WTC11 (cell line): ENCODE results near the gene CCDC170. TPM values are rescaled to one million over a fixed set of nuclear protein-coding genes. Genes with fewer than 3 reads are reported as not detected.

ENCODE experiments used
- ATAC-seq: fragments of 200-7000 bp; cut with Tn5 transposase; 2 replicates; pipeline ENCODE4 v1.10.0; 2021; ENCODE audit warnings: mild to moderate bottlenecking, moderate library complexity
- CTCF ChIA-PET: fragments of 300-600 bp; sonication (Branson Sonifier 250); formaldehyde crosslinking; loops from one replicate; lab custom pipeline; 2021; ENCODE audit warnings: antibody characterized with exemption; lab: Charles Lee
- POLR2A ChIA-PET: fragments of 350-600 bp; sonication (Branson Sonifier 250); formaldehyde crosslinking; loops from one replicate; lab custom pipeline; 2021; ENCODE audit warnings: antibody characterized with exemption; lab: Charles Lee
- DNase-seq: peaks from one replicate; pipeline ENCODE4 v3.0.0; 2021; ENCODE audit warnings: low spot score
- H3K27ac Mint-ChIP-seq: 2 replicates; pipeline ENCODE4 v1.8.0; 2021; ENCODE audit warnings: mixed read lengths
- H3K27me3 Mint-ChIP-seq: 2 replicates; pipeline ENCODE4 v1.8.0; 2021; ENCODE audit warnings: low read depth, mild to moderate bottlenecking, moderate library complexity, mixed read lengths
- H3K36me3 Mint-ChIP-seq: 2 replicates; pipeline ENCODE4 v1.8.0; 2021; ENCODE audit warnings: mixed read lengths
- H3K4me1 Mint-ChIP-seq: 2 replicates; pipeline ENCODE4 v1.8.0; 2022; ENCODE audit warnings: mixed read lengths
- H3K4me3 Mint-ChIP-seq: 2 replicates; pipeline ENCODE4 v1.8.0; 2021; ENCODE audit warnings: mild to moderate bottlenecking, moderate library complexity, mixed read lengths
- H3K9me3 Mint-ChIP-seq: 2 replicates; pipeline ENCODE4 v1.8.0; 2021; ENCODE audit warnings: mixed read lengths
- CREM ChIP-seq: sonication (generic); formaldehyde crosslinking; IDR thresholded peaks from 2 replicates; pipeline ENCODE4 v1.8.1; 2022; ENCODE audit warnings: mild to moderate bottlenecking, missing genetic modification reagents, moderate library complexity
- EMX1 ChIP-seq: fragments of 250-450 bp; sonication (Bioruptor Pico); IDR thresholded peaks from 2 replicates; pipeline ENCODE4 v1.8.0; 2021; ENCODE audit warnings: mild to moderate bottlenecking
- FOXJ3 ChIP-seq: sonication (generic); formaldehyde crosslinking; IDR thresholded peaks from 2 replicates; pipeline ENCODE4 v1.9.0; 2021; ENCODE audit warnings: missing genetic modification reagents, mild to moderate bottlenecking, borderline replicate concordance
- FOXP1 ChIP-seq: sonication (generic); formaldehyde crosslinking; IDR thresholded peaks from 2 replicates; pipeline ENCODE4 v1.8.0; 2022; ENCODE audit warnings: missing genetic modification reagents, mild to moderate bottlenecking, moderate library complexity, borderline replicate concordance
- FOXP4 ChIP-seq: sonication (generic); formaldehyde crosslinking; IDR thresholded peaks from 2 replicates; pipeline ENCODE4 v1.8.0; 2022; ENCODE audit warnings: mild to moderate bottlenecking, missing genetic modification reagents
- GTF2I ChIP-seq: fragments of 250-450 bp; sonication (Bioruptor Pico); conservative IDR thresholded peaks from 2 replicates; pipeline ENCODE4 v1.4.0; 2021; ENCODE audit warnings: mild to moderate bottlenecking
- HMGA2 ChIP-seq: fragments of 250-450 bp; sonication (Bioruptor Pico); IDR thresholded peaks from 2 replicates; pipeline ENCODE4 v1.4.0; 2021; ENCODE audit warnings: mild to moderate bottlenecking, moderate library complexity
- NR2C2 ChIP-seq: sonication (generic); formaldehyde crosslinking; IDR thresholded peaks from 2 replicates; pipeline ENCODE4 v1.8.0; 2022; ENCODE audit warnings: mild to moderate bottlenecking, missing genetic modification reagents
- RELA ChIP-seq: sonication (generic); formaldehyde crosslinking; IDR thresholded peaks from 2 replicates; pipeline ENCODE4 v1.8.1; 2022; ENCODE audit warnings: missing genetic modification reagents, mild to moderate bottlenecking, borderline replicate concordance
- SMAD3 ChIP-seq: sonication (generic); formaldehyde crosslinking; IDR thresholded peaks from 2 replicates; pipeline ENCODE4 v1.8.0; 2022; ENCODE audit warnings: missing genetic modification reagents, mild to moderate bottlenecking, borderline replicate concordance
- USF1 ChIP-seq: sonication (generic); formaldehyde crosslinking; IDR thresholded peaks from 2 replicates; pipeline ENCODE4 v1.8.0; 2022; ENCODE audit warnings: mild to moderate bottlenecking, missing genetic modification reagents
- ZBTB21 ChIP-seq: sonication (generic); formaldehyde crosslinking; IDR thresholded peaks from 2 replicates; pipeline ENCODE4 v1.8.1; 2023; ENCODE audit warnings: mild to moderate bottlenecking, missing genetic modification reagents, borderline replicate concordance
- ZNF138 ChIP-seq: sonication (generic); formaldehyde crosslinking; conservative IDR thresholded peaks from 2 replicates; pipeline ENCODE4 v1.8.1; 2022; ENCODE audit warnings: mild to moderate bottlenecking, moderate library complexity, missing genetic modification reagents
- ZNF232 ChIP-seq: sonication (generic); formaldehyde crosslinking; IDR thresholded peaks from 2 replicates; pipeline ENCODE4 v1.8.0; 2022; ENCODE audit warnings: mild to moderate bottlenecking, missing genetic modification reagents
- ZNF263 ChIP-seq: sonication (generic); formaldehyde crosslinking; IDR thresholded peaks from 2 replicates; pipeline ENCODE4 v1.8.1; 2022; ENCODE audit warnings: low read depth, mild to moderate bottlenecking, moderate library complexity, missing genetic modification reagents
- total RNA-seq: library from RNA; stranded (reverse); gene quantifications from 3 replicates; pipeline ENCODE4 v1.2.3, GENCODE V29; 2021
- TF ChIP-seq, protein P1 (sequence below): sonication (generic); formaldehyde crosslinking; IDR thresholded peaks from 2 replicates; pipeline ENCODE4 v1.8.0; 2023; ENCODE audit warnings: mild to moderate bottlenecking, missing genetic modification reagents
- TF ChIP-seq, protein P2 (sequence below): sonication (generic); formaldehyde crosslinking; IDR thresholded peaks from 2 replicates; pipeline ENCODE4 v1.8.0; 2023; ENCODE audit warnings: missing genetic modification reagents, mild to moderate bottlenecking, borderline replicate concordance
- TF ChIP-seq, protein P3 (sequence below): sonication (generic); formaldehyde crosslinking; IDR thresholded peaks from 2 replicates; pipeline ENCODE4 v1.8.1; 2022; ENCODE audit warnings: mild to moderate bottlenecking, missing genetic modification reagents, moderate library complexity, borderline replicate concordance
- TF ChIP-seq, protein P4 (sequence below): sonication (generic); formaldehyde crosslinking; IDR thresholded peaks from 2 replicates; pipeline ENCODE4 v1.8.0; 2023; ENCODE audit warnings: missing genetic modification reagents

CCDC170 gene
- total RNA-seq, 1 experiment from 2014 or later: 0.26 TPM

DNA sequence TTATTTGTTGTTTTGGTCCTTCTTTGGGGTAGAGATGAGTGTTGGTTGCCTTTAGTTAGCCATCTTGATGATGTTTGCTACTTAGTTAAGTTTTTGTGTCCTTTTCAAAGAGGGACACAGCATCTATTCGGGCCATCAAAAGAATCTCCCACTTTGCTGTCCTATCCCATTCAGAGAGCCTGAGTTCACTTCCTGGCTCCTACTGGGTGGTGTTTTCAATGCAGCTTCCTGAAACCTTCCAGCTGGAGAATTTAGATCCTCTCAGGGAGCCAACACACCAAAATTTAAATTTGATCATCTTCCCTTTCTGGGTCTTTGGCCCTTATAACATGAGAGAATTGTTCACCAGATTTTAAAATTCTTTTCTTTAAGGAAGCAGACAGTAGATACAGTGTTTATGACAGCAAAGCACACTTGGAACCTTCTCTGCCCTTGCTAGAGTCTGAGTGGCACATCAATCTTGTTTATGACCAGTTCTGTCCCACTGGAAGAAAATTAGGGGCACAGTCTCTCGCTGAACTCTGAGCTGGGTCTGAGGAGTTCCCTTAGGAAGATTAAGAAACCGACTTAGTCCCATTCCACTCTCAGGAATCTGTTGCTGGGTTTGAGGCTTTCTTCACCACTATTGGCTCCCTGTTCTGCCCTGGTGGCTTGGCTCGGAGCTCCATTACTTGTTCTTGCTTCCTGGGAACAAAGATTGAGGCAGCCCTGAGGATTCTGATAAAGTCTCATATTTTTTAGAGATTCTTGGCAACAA, 115.5 kb downstream of the CCDC170 start:
- Mint-ChIP-seq H3K27ac (peak overlapping the region; percentile 9), H3K4me3 (no peak overlapping the region)
- CTCF ChIA-PET: interaction anchor here (0.7 to 1.3 kb wide), 3 partner anchors 20 to 156 kb away, joined by 3 read pairs; no protein-coding TSS in a partner anchor
- no peak for DNase-seq
- TF ChIP-seq RELA: no peak
- TF ChIP-seq HMGA2: no peak
- TF ChIP-seq USF1 (CRISPR knock-in tag): no peak
- TF ChIP-seq NR2C2: no peak
- TF ChIP-seq, protein P1, sequence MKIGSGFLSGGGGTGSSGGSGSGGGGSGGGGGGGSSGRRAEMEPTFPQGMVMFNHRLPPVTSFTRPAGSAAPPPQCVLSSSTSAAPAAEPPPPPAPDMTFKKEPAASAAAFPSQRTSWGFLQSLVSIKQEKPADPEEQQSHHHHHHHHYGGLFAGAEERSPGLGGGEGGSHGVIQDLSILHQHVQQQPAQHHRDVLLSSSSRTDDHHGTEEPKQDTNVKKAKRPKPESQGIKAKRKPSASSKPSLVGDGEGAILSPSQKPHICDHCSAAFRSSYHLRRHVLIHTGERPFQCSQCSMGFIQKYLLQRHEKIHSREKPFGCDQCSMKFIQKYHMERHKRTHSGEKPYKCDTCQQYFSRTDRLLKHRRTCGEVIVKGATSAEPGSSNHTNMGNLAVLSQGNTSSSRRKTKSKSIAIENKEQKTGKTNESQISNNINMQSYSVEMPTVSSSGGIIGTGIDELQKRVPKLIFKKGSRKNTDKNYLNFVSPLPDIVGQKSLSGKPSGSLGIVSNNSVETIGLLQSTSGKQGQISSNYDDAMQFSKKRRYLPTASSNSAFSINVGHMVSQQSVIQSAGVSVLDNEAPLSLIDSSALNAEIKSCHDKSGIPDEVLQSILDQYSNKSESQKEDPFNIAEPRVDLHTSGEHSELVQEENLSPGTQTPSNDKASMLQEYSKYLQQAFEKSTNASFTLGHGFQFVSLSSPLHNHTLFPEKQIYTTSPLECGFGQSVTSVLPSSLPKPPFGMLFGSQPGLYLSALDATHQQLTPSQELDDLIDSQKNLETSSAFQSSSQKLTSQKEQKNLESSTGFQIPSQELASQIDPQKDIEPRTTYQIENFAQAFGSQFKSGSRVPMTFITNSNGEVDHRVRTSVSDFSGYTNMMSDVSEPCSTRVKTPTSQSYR (CRISPR knock-in tag): no peak
- TF ChIP-seq FOXP4 (CRISPR knock-in tag): no peak
- TF ChIP-seq GTF2I (CRISPR knock-in tag): no peak
- TF ChIP-seq FOXJ3 (CRISPR knock-in tag): no peak
- TF ChIP-seq ZBTB21 (CRISPR knock-in tag): no peak
- TF ChIP-seq, protein P2, sequence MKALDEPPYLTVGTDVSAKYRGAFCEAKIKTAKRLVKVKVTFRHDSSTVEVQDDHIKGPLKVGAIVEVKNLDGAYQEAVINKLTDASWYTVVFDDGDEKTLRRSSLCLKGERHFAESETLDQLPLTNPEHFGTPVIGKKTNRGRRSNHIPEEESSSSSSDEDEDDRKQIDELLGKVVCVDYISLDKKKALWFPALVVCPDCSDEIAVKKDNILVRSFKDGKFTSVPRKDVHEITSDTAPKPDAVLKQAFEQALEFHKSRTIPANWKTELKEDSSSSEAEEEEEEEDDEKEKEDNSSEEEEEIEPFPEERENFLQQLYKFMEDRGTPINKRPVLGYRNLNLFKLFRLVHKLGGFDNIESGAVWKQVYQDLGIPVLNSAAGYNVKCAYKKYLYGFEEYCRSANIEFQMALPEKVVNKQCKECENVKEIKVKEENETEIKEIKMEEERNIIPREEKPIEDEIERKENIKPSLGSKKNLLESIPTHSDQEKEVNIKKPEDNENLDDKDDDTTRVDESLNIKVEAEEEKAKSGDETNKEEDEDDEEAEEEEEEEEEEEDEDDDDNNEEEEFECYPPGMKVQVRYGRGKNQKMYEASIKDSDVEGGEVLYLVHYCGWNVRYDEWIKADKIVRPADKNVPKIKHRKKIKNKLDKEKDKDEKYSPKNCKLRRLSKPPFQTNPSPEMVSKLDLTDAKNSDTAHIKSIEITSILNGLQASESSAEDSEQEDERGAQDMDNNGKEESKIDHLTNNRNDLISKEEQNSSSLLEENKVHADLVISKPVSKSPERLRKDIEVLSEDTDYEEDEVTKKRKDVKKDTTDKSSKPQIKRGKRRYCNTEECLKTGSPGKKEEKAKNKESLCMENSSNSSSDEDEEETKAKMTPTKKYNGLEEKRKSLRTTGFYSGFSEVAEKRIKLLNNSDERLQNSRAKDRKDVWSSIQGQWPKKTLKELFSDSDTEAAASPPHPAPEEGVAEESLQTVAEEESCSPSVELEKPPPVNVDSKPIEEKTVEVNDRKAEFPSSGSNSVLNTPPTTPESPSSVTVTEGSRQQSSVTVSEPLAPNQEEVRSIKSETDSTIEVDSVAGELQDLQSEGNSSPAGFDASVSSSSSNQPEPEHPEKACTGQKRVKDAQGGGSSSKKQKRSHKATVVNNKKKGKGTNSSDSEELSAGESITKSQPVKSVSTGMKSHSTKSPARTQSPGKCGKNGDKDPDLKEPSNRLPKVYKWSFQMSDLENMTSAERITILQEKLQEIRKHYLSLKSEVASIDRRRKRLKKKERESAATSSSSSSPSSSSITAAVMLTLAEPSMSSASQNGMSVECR (CRISPR knock-in tag): no peak
- TF ChIP-seq EMX1 (CRISPR knock-in tag): no peak
- TF ChIP-seq CREM (CRISPR knock-in tag): no peak
- no peak for TF ChIP-seq ZNF232 (CRISPR knock-in tag)
- no peak for TF ChIP-seq ZNF138 (CRISPR knock-in tag)
- TF ChIP-seq SMAD3 (CRISPR knock-in tag): no peak
- TF ChIP-seq FOXP1 (CRISPR knock-in tag): no peak
- TF ChIP-seq, protein P3, sequence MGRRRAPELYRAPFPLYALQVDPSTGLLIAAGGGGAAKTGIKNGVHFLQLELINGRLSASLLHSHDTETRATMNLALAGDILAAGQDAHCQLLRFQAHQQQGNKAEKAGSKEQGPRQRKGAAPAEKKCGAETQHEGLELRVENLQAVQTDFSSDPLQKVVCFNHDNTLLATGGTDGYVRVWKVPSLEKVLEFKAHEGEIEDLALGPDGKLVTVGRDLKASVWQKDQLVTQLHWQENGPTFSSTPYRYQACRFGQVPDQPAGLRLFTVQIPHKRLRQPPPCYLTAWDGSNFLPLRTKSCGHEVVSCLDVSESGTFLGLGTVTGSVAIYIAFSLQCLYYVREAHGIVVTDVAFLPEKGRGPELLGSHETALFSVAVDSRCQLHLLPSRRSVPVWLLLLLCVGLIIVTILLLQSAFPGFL (CRISPR knock-in tag): no peak
- TF ChIP-seq, protein P4, sequence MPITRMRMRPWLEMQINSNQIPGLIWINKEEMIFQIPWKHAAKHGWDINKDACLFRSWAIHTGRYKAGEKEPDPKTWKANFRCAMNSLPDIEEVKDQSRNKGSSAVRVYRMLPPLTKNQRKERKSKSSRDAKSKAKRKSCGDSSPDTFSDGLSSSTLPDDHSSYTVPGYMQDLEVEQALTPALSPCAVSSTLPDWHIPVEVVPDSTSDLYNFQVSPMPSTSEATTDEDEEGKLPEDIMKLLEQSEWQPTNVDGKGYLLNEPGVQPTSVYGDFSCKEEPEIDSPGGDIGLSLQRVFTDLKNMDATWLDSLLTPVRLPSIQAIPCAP (CRISPR knock-in tag): no peak
- no peak for TF ChIP-seq ZNF263 (CRISPR knock-in tag)
- TF ChIP-seq, all 79 proteins: peak for 0
- Mint-ChIP-seq H3K9me3 (peaks cover 4% of the 10 kb centered on the region; the same call in 1 of the 2 replicates), H3K36me3 (no peaks in the 10 kb centered on the region), H3K27me3 (no peaks in the 10 kb centered on the region), H3K4me1 (peaks cover 22% of the 10 kb centered on the region)
- peak; percentile 84 for ATAC-seq
- POLR2A ChIA-PET: no interaction called here
